Retinal pigment epithelial cell (primary cell): ENCODE results near the gene HDAC7.
A peak's percentile ranks its signal among the peaks of the same experiment; 100 is the strongest.

ENCODE experiments used
- DNase-seq: peaks from one replicate; pipeline ENCODE4 v3.0.0-alpha.2; 2010; ENCODE audit warnings: low read depth
- H3K4me3 ChIP-seq: 2 replicates; pipeline ENCODE4 v1.5.1; 2011; ENCODE audit warnings: mild to moderate bottlenecking, low read length, control low read depth, moderate library complexity
- TF ChIP-seq, protein P1 (sequence below): conservative IDR thresholded peaks from 2 replicates; pipeline ENCODE4 v1.5.1; 2011; ENCODE audit warnings: low read depth, low read length, control low read depth, inconsistent platforms

Gene HDAC7

DNA sequence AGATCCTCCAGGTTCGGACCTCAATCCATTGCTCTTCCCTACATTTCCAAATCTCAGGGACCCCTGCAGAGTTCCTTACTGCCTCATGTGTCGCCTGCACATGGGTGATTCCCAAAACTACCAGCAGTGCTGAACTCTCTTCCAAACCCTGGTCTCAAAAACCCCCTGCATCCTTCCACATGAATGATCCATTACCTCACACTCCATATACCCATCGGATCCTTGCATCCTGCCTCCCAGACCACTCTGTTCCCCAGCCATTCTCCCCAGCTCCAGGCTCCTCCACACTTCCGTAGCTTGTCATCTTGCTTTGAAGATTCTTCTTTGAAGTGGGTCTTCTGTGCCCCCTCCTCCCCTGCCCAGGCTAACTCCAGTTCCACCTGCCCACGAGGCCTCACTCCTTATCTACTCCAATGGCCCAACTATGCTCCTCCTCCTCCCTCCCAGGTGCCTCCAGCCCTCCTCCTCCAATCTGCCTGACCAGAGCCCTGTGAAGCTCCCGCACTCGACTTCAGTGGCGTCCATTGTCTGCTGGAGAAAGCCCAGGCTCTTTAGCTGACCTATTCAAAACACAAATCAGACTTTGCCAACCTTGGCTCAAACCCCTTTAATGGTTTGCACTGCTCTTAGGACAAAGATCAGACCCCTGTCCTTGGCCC, 74.8 kb downstream of the HDAC7 start:
- no peak for DNase-seq
- TF ChIP-seq, protein P1, sequence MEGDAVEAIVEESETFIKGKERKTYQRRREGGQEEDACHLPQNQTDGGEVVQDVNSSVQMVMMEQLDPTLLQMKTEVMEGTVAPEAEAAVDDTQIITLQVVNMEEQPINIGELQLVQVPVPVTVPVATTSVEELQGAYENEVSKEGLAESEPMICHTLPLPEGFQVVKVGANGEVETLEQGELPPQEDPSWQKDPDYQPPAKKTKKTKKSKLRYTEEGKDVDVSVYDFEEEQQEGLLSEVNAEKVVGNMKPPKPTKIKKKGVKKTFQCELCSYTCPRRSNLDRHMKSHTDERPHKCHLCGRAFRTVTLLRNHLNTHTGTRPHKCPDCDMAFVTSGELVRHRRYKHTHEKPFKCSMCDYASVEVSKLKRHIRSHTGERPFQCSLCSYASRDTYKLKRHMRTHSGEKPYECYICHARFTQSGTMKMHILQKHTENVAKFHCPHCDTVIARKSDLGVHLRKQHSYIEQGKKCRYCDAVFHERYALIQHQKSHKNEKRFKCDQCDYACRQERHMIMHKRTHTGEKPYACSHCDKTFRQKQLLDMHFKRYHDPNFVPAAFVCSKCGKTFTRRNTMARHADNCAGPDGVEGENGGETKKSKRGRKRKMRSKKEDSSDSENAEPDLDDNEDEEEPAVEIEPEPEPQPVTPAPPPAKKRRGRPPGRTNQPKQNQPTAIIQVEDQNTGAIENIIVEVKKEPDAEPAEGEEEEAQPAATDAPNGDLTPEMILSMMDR, result no peak
- H3K4me3 ChIP-seq, result no peak overlapping the region

DNA sequence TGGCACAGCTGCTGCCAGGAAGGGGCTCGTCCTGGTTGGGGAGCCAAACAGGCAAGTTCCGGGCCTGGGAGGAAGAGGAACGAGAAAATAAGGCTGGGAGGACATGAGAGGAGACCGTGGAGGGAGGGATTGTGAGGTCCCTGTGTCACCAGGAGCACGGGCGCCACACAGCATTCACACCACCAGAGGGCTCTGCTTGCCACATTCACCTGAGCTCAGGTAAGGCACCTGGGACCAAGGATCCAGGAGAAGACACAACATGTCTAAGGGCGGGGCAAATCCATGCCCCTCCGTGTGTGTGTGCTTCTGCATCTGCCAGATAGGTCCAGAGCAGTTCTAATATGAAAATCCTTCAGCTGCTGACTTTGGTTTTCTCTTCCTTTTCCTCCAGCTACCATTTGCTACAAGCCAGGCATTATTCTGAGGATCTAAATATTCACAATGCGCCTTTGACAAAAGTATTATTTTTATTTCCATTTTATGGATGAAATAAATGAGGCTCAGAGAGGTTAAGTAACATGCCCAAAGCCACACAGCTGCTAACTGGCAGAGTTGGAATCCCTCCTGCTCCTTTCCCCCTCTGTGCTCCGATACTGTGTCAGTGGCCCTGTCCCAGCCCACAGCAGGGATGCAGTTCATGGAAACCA, 75.6 kb downstream of the HDAC7 start:
- DNase-seq, result no peak
- TF ChIP-seq, protein P1, result peak; percentile 62
- H3K4me3 ChIP-seq, result no peak overlapping the region

DNA sequence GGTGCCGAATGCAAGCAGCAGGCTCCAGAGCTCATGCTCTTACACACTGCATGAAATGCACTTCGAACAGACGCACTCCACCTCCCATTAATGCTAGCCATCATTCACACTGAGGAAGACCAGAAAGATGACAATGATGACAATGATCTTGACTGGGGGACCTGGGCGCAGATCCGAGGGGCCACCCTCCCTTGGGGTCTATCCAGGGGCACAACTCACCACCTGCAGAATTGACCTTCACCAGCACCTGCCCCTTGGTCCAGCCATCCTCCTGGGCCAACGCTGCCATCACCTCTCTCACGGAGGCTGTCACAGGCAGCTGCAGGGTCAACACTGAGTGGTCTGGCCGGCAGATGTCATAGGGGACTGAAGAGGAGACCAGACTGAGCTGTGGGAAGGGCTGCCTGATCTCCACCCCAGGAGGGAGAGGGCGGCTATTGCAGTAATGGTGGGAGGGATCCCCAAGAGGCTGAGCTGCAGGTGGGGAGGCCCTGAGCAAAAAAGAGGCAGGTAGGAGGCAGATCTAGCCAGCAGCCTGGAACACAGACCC, 76.3 kb downstream of the HDAC7 start:
- DNase-seq, result no peak
- TF ChIP-seq, protein P1, result no peak
- H3K4me3 ChIP-seq, result no peak overlapping the region

DNA sequence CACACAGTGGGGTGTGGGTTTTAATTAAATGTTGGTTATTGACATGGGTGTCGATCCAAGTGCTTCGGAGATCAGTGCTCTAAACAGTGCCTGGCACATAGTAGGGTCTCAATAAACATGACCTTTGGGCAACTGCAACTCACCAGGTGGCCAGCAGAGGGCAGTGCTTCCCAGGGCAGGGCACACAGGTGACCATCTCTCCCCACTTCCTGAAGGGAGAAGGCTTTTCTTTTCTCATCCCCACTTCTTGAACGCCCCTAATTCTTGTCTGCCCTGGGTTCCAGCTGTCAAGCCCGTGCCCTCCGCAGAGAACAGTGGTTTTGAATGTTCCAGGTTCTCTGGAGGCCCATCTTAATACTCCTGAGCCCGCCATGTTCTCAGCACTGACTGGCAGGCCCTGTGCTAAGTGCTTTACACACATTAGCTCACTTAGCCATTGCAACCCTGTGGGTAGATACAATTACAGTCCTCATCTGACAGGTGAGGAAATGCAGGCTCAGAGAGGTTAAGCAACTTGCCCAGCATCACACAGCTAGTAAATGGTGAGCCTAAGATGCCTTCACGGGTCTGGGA, 77.4 kb downstream of the HDAC7 start:
- TF ChIP-seq, protein P1, result peak; percentile 99
- no peak overlapping the region for H3K4me3 ChIP-seq
- no peak for DNase-seq

DNA sequence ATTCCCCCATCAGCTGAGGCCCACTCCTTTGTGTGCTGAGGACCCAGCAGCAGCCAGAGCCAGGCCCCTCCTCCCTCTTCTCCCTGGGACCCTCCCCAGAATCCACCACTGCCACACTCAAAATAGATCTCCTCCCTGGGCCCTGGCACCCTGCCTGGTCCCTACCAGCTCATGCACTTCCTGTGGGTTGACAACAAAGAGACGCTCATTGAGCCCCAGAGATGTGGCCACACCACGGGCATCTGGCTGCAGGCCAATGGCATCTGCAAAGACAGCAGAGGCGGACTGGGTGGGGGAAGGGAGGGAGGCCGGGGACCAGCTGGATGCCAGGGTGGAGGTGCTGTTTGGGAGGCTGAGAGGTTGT, 78.4 kb downstream of the HDAC7 start:
- DNase-seq, result no peak
- TF ChIP-seq, protein P1, result no peak
- no peak overlapping the region for H3K4me3 ChIP-seq

DNA sequence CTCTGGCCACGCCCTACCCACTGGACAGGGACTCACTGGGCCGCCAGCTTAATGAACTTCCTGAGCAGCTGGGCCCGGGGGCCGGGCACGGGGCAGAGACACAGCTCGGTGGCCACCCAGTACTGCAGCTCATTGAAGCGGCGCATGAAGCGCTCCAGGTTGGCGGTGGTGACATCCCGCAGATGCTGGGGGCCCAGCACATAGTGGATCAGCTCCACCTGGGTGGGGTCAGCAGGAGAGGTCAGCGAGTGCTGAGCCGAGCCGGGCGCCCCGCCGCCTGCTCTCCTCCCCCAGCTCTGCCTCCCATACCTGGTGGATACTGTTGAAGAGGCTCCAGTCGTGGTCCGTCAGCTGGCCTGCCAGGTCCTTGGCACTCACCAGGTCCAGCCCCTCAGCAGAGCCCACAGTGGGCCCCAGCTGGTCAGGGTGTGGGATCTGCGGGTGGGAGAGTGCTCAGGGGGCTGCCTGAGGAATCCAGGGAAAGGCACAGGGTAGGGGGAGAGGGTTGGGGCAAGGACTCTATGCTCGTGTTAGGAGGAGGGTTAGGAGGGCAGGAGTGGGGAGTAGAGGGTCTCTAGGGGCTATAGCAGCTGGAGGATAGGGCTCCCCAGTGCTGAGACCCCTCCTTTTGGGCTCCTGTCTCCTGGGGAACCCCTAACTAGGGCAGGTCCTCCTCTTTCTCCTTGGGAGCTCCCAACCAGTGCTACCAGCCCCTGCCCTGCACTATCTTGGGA, 78.9 kb downstream of the HDAC7 start:
- no peak overlapping the region for H3K4me3 ChIP-seq
- DNase-seq, result no peak
- TF ChIP-seq, protein P1, result no peak
